Endothelial cell of umbilical vein (primary cell): ENCODE data around the gene CACNG4. TPM values are rescaled to one million over a fixed set of nuclear protein-coding genes. Genes with fewer than 3 reads are reported as not detected.

Experiments
- BruUV-seq: library from RNA; stranded (reverse); fragments of 400-500 nt; replicated peaks from 2 replicates; lab custom pipeline; 2021; lab: Mats Ljungman, UMichigan
- CTCF ChIA-PET: fragments of 300-600, 350-600 bp; sonication (Branson Sonifier 250); formaldehyde crosslinking; loops from one replicate; lab custom pipeline; 2021; ENCODE audit warnings: antibody characterized with exemption, inconsistent platforms; lab: Charles Lee
- POLR2A ChIA-PET: fragments of 300-600, 350-600 bp; sonication (Branson Sonifier 250); formaldehyde crosslinking; loops from one replicate; lab custom pipeline; 2021; ENCODE audit warnings: antibody characterized with exemption, inconsistent platforms; lab: Charles Lee
- DNase-seq: peaks from one replicate; pipeline ENCODE4 v3.0.0-alpha.2; 2011; ENCODE audit warnings: low read depth, low spot score
- FAIRE-seq: peaks from 2 replicates; lab custom pipeline; 2011; peaks lifted over from hg19 to GRCh38; lab: Jason Lieb, UNC
- H2AFZ ChIP-seq: 2 replicates; pipeline ENCODE4 v1.6.0; 2012; ENCODE audit warnings: low read depth, low read length, control low read depth, inconsistent platforms
- H3K27ac ChIP-seq: 2 replicates; pipeline ENCODE4 v1.5.1; 2011; ENCODE audit warnings: low read depth, mild to moderate bottlenecking, control low read depth, low read length, moderate library complexity; ENCODE audit not compliant: insufficient read depth
- H3K27me3 ChIP-seq, 2 experiments: 2 replicates each; pipeline versions ENCODE4 v1.6.0 to v1.6.1; 2011; ENCODE audit warnings: low read length in 2 of 2, mixed read lengths in 1 of 2; ENCODE audit not compliant: control insufficient read depth in 2 of 2, insufficient read depth in 2 of 2
- H3K36me3 ChIP-seq, 2 experiments: 2 replicates in 1 of 2; 3 replicates in 1 of 2; pipeline ENCODE4 v1.5.1; 2011; ENCODE audit warnings: low read length in 2 of 2, mild to moderate bottlenecking in 1 of 2, moderate library complexity in 1 of 2; ENCODE audit not compliant: control insufficient read depth in 2 of 2, insufficient read depth in 2 of 2; ENCODE audit errors: extremely low read depth in 1 of 2
- H3K4me1 ChIP-seq: 3 replicates; pipeline ENCODE4 v1.5.1; 2011; ENCODE audit warnings: mild to moderate bottlenecking, low read length; ENCODE audit not compliant: control insufficient read depth, insufficient read depth; ENCODE audit errors: extremely low read depth
- H3K4me2 ChIP-seq: 2 replicates; pipeline ENCODE4 v1.6.1; 2011; ENCODE audit warnings: low read length, control low read depth, mixed read lengths; ENCODE audit not compliant: insufficient read depth
- H3K4me3 ChIP-seq, 3 experiments: fragments of 200-600 bp in 1 of 3; sonication (generic), shearing (Covaris generic) in 1 of 3; replicated peaks in 1 of 3; 2 replicates each; pipeline ENCODE4 v1.5.1; 2011 to 2016; ENCODE audit warnings: control low read depth in 3 of 3, low read length in 3 of 3, mild to moderate bottlenecking in 2 of 3, inconsistent platforms in 1 of 3, low read depth in 1 of 3, moderate library complexity in 1 of 3; ENCODE audit not compliant: insufficient read depth in 1 of 3
- H3K79me2 ChIP-seq: 2 replicates; pipeline ENCODE4 v1.6.0; 2012; ENCODE audit warnings: low read length, inconsistent platforms; ENCODE audit not compliant: control insufficient read depth, insufficient read depth
- H3K9ac ChIP-seq: replicated peaks from 2 replicates; pipeline ENCODE3; 2011; ENCODE audit warnings: low read length, control low read depth; ENCODE audit not compliant: insufficient read depth; ENCODE audit errors: extremely low read depth
- H3K9me1 ChIP-seq: replicated peaks from 3 replicates; pipeline ENCODE4 v1.6.0; 2011; ENCODE audit warnings: mild to moderate bottlenecking, low read length; ENCODE audit not compliant: control insufficient read depth, insufficient read depth; ENCODE audit errors: extremely low read depth
- H3K9me3 ChIP-seq: replicated peaks from 2 replicates; pipeline ENCODE4 v1.5.1; 2012; ENCODE audit warnings: low read length, inconsistent platforms; ENCODE audit not compliant: control insufficient read depth, insufficient read depth
- H4K20me1 ChIP-seq: replicated peaks from 2 replicates; pipeline ENCODE3; 2011; ENCODE audit warnings: mild to moderate bottlenecking, low read length; ENCODE audit not compliant: control insufficient read depth, insufficient read depth; ENCODE audit errors: extremely low read depth
- EZH2 ChIP-seq: IDR thresholded peaks from 2 replicates; pipeline ENCODE4 v1.6.1; 2012; ENCODE audit warnings: borderline replicate concordance, low read depth, mild to moderate bottlenecking, moderate library complexity, low read length, inconsistent platforms; ENCODE audit not compliant: severe bottlenecking
- FOS ChIP-seq: IDR thresholded peaks from 2 replicates; pipeline ENCODE4 v1.6.1; 2011; ENCODE audit warnings: mild to moderate bottlenecking, low read length, moderate library complexity, borderline replicate concordance; ENCODE audit not compliant: insufficient read depth
- JUN ChIP-seq: IDR thresholded peaks from 2 replicates; pipeline ENCODE4 v1.6.1; 2011; ENCODE audit warnings: borderline replicate concordance, low read depth; ENCODE audit not compliant: insufficient read length, insufficient read depth
- MYC ChIP-seq: IDR thresholded peaks from one replicate; pipeline ENCODE4 v1.6.1; 2011; ENCODE audit warnings: mild to moderate bottlenecking, low read depth, low read length
- POLR2AphosphoS5 ChIP-seq: IDR thresholded peaks from 2 replicates; pipeline ENCODE4 v1.6.1; 2012; ENCODE audit warnings: low read depth, mild to moderate bottlenecking, control low read depth, low read length, moderate library complexity; ENCODE audit not compliant: insufficient read depth
- dilution Hi-C: fragments of 300-500 bp; cut with MboI; formaldehyde crosslinking; loops from one replicate; pipeline ENCODE4 v1.15.0; 2019; ENCODE audit warnings: low sequenced_read_pairs; ENCODE audit not compliant: extremely low pct_ligation_motif_present
- intact Hi-C: fragments of 100-400 bp; cut with micrococcal nuclease; formaldehyde crosslinking; loops from one replicate; pipeline ENCODE4 v1.10.0; 2022
- polyA plus RNA-seq, 4 experiments: library from polyadenylated mRNA; depleted of rRNA in 3 of 4; stranded (reverse) in 3 of 4; unstranded in 1 of 4; fragments of >200 nt; gene quantifications; 2 replicates each; pipeline versions ENCODE4 v1.2.1 to v1.2.3, GENCODE V29; 2011 to 2012; ENCODE audit warnings: missing spikeins in 1 of 4
- total RNA-seq: library from RNA; stranded (reverse); gene quantifications from 2 replicates; pipeline ENCODE4 v1.2.3, GENCODE V29; 2021

Gene CACNG4
- total and polyA plus RNA-seq, 2 donors (not counting 3 experiments of a cell fraction or from before 2014, with no cell fraction given), result not detected

DNA sequence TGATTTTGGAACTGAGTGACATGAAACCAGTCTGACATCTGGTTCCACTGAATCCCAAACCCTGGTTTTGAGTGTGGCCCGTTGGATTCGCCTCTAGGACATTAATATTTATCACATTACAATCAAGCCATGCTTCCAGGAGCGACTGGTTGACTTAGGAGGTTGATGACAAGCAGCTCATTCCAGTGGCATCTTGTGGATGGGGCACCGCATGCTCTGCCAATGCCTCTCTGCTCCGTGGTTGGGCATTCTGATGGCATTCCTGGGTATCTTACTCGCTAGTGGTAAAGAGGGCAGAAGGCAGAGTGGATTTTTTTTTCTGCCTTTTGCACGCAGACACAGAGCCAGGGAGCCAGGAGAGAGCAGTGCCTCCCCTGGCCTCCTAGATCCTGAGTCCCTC, 31.4 kb downstream of the CACNG4 start:
- no peaks in the 10 kb centered on the region for H3K9me1 ChIP-seq
- no peaks in the 10 kb centered on the region for H3K27me3 ChIP-seq
- FAIRE-seq, result no peak
- no peaks in the 10 kb centered on the region for H3K79me2 ChIP-seq
- ChIA-PET POLR2A (no interaction called here), CTCF (interaction anchor here (1.1 kb wide), 1 partner anchor 13 kb away, joined by 3 read pairs; no protein-coding TSS in a partner anchor)
- no peak for DNase-seq
- no peaks in the 10 kb centered on the region for H3K36me3 ChIP-seq
- intact Hi-C loops, result no loop called here
- no TSS peak for BruUV-seq
- dilution Hi-C loops, result no loop called here
- H3K4me1 ChIP-seq, result no peaks in the 10 kb centered on the region
- TF ChIP-seq JUN (no peak), POLR2AphosphoS5 (no peak), MYC (no peak), EZH2 (no peak)
- H3K4me2 ChIP-seq, result no peak overlapping the region
- no peaks in the 10 kb centered on the region for H3K9me3 ChIP-seq
- no peaks in the 10 kb centered on the region for H4K20me1 ChIP-seq
- no peak overlapping the region for H3K4me3 ChIP-seq
- H3K27ac ChIP-seq, result no peak overlapping the region
- no peak overlapping the region for H2AFZ ChIP-seq
- no peak overlapping the region for H3K9ac ChIP-seq

GRCh38 chr17:66996926-66997325, 32.4 kb downstream of the CACNG4 start:
- H3K36me3 ChIP-seq, result no peaks in the 10 kb centered on the region
- H2AFZ ChIP-seq, result no peak overlapping the region
- H3K9me3 ChIP-seq, result no peaks in the 10 kb centered on the region
- FAIRE-seq (no peak), DNase-seq (no peak)
- no peak overlapping the region for H3K9ac ChIP-seq
- no peaks in the 10 kb centered on the region for H3K79me2 ChIP-seq
- no peaks in the 10 kb centered on the region for H4K20me1 ChIP-seq
- no TSS peak for BruUV-seq
- H3K4me1 ChIP-seq, result no peaks in the 10 kb centered on the region
- H3K4me2 ChIP-seq, result no peak overlapping the region
- TF ChIP-seq EZH2 (no peak), FOS (no peak)
- no peaks in the 10 kb centered on the region for H3K27me3 ChIP-seq
- CTCF ChIA-PET, result interaction anchor here (1.1 kb wide), 1 partner anchor 12 kb away, joined by 3 read pairs; no protein-coding TSS in a partner anchor
- dilution Hi-C loops (no loop called here), intact Hi-C loops (no loop called here)
- H3K27ac ChIP-seq, result no peak overlapping the region
- POLR2A ChIA-PET, result no interaction called here
- H3K9me1 ChIP-seq, result no peaks in the 10 kb centered on the region
- H3K4me3 ChIP-seq, result no peak overlapping the region
